ENCODE measurements around the gene RGS4.
"Not testable (repeated sequence)": the region's sequence is repeated elsewhere in the genome, so short reads cannot be mapped to it uniquely, and the experiment has no call there.

The RGS4 gene

GRCh38 chr1:163066686-163067085 lies 2.5 kb upstream of the RGS4 start:
- in situ Hi-C loops (cut with HindIII; ENCODE audit: low sequenced_read_pairs) = no loop called here

GRCh38 chr1:163068716-163069115 lies 445 bp upstream of the RGS4 start:
- in situ Hi-C loops (cut with HindIII; ENCODE audit: low sequenced_read_pairs) = no loop called here

- in situ Hi-C loops (cut with HindIII; ENCODE audit: low sequenced_read_pairs) = no loop called here
These were observed 605 bp downstream of the RGS4 start for GRCh38 chr1:163069655-163070277.

- in situ Hi-C loops (cut with HindIII; ENCODE audit: low sequenced_read_pairs) = no loop called here
These were observed 2.5 kb downstream of the RGS4 start for GRCh38 chr1:163071405-163072255.

- in situ Hi-C loops (cut with HindIII; ENCODE audit: low sequenced_read_pairs) = no loop called here
These were observed 3.5 kb downstream of the RGS4 start for GRCh38 chr1:163072658-163073057.

- in situ Hi-C loops (cut with HindIII; ENCODE audit: low sequenced_read_pairs) = no loop called here
These were observed 4.8 kb downstream of the RGS4 start for GRCh38 chr1:163074004-163074403.

- in situ Hi-C loops (cut with HindIII; ENCODE audit: low sequenced_read_pairs) = no loop called here
These were observed 5.6 kb downstream of the RGS4 start for GRCh38 chr1:163074716-163075284.

GRCh38 chr1:163076044-163076443 lies 6.9 kb downstream of the RGS4 start:
- in situ Hi-C loops (cut with HindIII; ENCODE audit: low sequenced_read_pairs) = no loop called here

GRCh38 chr1:163076446-163076845 lies 7.3 kb downstream of the RGS4 start:
- in situ Hi-C loops (cut with HindIII; ENCODE audit: low sequenced_read_pairs) = no loop called here

GRCh38 chr1:163076981-163077761 lies 8.0 kb downstream of the RGS4 start:
- in situ Hi-C loops (cut with HindIII; ENCODE audit: low sequenced_read_pairs) = no loop called here

GRCh38 chr1:163082971-163083370 lies 13.8 kb downstream of the RGS4 start:
- in situ Hi-C loops (cut with HindIII; ENCODE audit: low sequenced_read_pairs) = no loop called here

GRCh38 chr1:163083690-163084089 lies 14.5 kb downstream of the RGS4 start:
- in situ Hi-C loops (cut with HindIII; ENCODE audit: low sequenced_read_pairs) = no loop called here

GRCh38 chr1:163084330-163084729 lies 15.2 kb downstream of the RGS4 start:
- in situ Hi-C loops (cut with HindIII; ENCODE audit: low sequenced_read_pairs) = no loop called here

GRCh38 chr1:163085041-163085903 lies 16.1 kb downstream of the RGS4 start:
- in situ Hi-C loops (cut with HindIII; ENCODE audit: low sequenced_read_pairs) = no loop called here

- in situ Hi-C loops (cut with HindIII; ENCODE audit: low sequenced_read_pairs) = no loop called here
These were observed 16.7 kb downstream of the RGS4 start for GRCh38 chr1:163085904-163086268.

GRCh38 chr1:163089117-163089516 lies 20.0 kb downstream of the RGS4 start:
- in situ Hi-C loops (cut with HindIII; ENCODE audit: low sequenced_read_pairs) = not testable (repeated sequence)

GRCh38 chr1:163090321-163090945 lies 21.3 kb downstream of the RGS4 start:
- in situ Hi-C loops (cut with HindIII; ENCODE audit: low sequenced_read_pairs) = no loop called here

- in situ Hi-C loops (cut with HindIII; ENCODE audit: low sequenced_read_pairs) = no loop called here
These were observed 24.0 kb downstream of the RGS4 start for GRCh38 chr1:163093169-163093568.

- in situ Hi-C loops (cut with HindIII; ENCODE audit: low sequenced_read_pairs) = no loop called here
These were observed 24.4 kb downstream of the RGS4 start for GRCh38 chr1:163093579-163093978.

- in situ Hi-C loops (cut with HindIII; ENCODE audit: low sequenced_read_pairs) = no loop called here
These were observed 25.0 kb downstream of the RGS4 start for GRCh38 chr1:163094182-163094581.

Data from DLD1 (cell line).